ENCODE measurements around the gene CYSLTR1. TPM values are rescaled to one million over a fixed set of nuclear protein-coding genes. Genes with fewer than 3 reads are reported as not detected.

Gene CYSLTR1
- polyA plus RNA-seq, 1 donor = 8.4 TPM

Other genes starting within 250 kb of the CYSLTR1 start
- gene PGK1, start 223.4 kb downstream of the CYSLTR1 start, polyA plus RNA-seq (ENCODE audit: insufficient read length) = 240 TPM
- 28.0 TPM for gene TAF9B, start 188.0 kb downstream of the CYSLTR1 start, polyA plus RNA-seq (ENCODE audit: insufficient read length)